Measurements from ENCODE around the gene MRPL2. TPM values are rescaled to one million over a fixed set of nuclear protein-coding genes. Genes with fewer than 3 reads are reported as not detected.
A peak's percentile ranks its signal among the peaks of the same experiment; 100 is the strongest.

Gene MRPL2
- total RNA-seq, 3 donors from 2014 or later: 17.9 to 32.1 (median 29.1) TPM

DNA sequence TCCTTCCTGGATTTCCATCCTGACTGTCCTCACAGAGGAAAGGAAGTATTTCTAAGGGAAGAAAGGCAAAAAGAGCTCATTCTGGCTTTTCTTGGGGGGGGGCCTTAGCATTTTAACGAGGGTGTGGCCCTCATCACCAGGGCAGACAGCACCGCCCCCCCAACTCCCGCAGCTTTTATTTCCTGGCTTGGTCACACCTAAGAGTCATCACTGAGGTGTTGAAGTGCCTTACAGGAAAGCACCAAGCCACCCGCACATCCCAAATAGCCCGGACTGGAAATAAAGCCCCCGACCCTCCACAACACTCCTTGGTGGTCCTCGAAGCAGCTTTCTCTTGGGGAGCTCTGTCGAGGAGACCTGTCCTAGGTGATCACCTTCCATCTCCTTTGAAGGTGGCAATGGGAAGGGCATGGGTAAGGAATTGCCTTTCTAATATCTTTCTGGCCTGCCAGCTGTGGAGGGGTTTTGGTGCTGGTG lies 18.1 kb upstream of the MRPL2 start:
- TF ChIP-seq, protein P1, sequence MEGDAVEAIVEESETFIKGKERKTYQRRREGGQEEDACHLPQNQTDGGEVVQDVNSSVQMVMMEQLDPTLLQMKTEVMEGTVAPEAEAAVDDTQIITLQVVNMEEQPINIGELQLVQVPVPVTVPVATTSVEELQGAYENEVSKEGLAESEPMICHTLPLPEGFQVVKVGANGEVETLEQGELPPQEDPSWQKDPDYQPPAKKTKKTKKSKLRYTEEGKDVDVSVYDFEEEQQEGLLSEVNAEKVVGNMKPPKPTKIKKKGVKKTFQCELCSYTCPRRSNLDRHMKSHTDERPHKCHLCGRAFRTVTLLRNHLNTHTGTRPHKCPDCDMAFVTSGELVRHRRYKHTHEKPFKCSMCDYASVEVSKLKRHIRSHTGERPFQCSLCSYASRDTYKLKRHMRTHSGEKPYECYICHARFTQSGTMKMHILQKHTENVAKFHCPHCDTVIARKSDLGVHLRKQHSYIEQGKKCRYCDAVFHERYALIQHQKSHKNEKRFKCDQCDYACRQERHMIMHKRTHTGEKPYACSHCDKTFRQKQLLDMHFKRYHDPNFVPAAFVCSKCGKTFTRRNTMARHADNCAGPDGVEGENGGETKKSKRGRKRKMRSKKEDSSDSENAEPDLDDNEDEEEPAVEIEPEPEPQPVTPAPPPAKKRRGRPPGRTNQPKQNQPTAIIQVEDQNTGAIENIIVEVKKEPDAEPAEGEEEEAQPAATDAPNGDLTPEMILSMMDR (IDR thresholded peaks at IDR 0.05): no peak
- TF ChIP-seq POLR2AphosphoS5 (IDR thresholded peaks at IDR 0.05) (no peak), POLR2A (IDR thresholded peaks at IDR 0.05) (no peak)
- Histone ChIP-seq H3K27me3 (no peaks in the 10 kb centered on the region), H3K4me3 (peak overlapping the region; percentile 50 to 88 (median 85)), H3K4me1 (peaks cover 0 to 3% of the 10 kb centered on the region in 2 donors), H3K9me3 (no peaks in the 10 kb centered on the region), H3K36me3 (no peaks in the 10 kb centered on the region), H3K27ac (peak overlapping the region; percentile 82 to 89)
- intact Hi-C loops (cut with DNase I; ENCODE audit: low total_unique reads): no loop called here
- no peak for DNase-seq (ENCODE audit: low spot score in 2 of 2)

DNA sequence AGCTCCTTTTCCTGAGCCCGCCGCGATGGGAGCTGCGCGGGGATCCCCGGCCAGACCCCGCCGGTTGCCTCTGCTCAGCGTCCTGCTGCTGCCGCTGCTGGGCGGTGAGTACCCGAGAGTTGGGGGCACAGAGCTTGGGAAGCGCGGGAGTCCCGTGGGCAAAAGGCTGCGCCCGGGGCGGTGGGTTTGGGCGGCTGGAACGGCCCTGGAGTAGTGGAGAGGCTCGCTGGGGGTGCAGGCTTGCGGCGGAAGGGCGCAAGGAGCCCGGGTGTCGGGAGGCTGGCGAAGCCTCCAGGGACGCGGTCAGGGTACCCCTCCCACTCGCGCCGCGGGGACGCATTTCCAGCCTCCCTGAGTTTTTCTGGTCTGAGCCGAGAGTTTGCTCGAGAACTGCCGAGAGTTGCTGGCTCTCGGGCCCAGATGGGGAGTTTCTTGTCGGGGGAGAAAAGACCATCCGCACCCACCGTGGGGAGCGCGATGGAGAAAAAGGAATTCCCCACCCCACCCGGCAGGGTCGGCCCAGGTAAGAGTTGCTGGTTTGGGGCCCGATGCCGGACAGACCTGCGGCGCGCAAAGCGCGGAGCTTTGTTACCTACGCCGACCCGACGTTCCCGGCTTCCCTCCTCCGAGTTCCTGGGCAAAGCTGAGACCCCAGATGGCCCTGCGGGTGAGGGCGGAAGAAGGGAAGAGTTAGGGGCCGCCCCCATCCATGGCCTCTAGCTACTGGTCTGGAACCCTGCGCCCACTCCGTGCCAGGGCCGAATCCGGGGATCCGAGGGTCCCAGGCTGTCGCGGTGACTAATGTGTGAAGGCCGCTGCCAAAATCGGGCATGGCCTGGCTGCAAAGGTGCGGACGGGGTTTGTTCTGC lies 17.5 kb upstream of the MRPL2 start:
- H3K9me3 ChIP-seq: no peaks in the 10 kb centered on the region
- no peaks in the 10 kb centered on the region for H3K36me3 ChIP-seq
- H3K27me3 ChIP-seq: no peaks in the 10 kb centered on the region
- TF ChIP-seq POLR2A (IDR thresholded peaks at IDR 0.05) (no peak), POLR2AphosphoS5 (IDR thresholded peaks at IDR 0.05) (no peak)
- TF ChIP-seq, protein P1 (IDR thresholded peaks at IDR 0.05): no peak
- peaks cover 0 to 3% of the 10 kb centered on the region in 2 donors for H3K4me1 ChIP-seq
- intact Hi-C loops (cut with DNase I; ENCODE audit: low total_unique reads): no loop called here
- peak overlapping the region; percentile 50 to 88 (median 85) for H3K4me3 ChIP-seq
- DNase-seq (ENCODE audit: low spot score in 2 of 2): peak; percentile 40 to 63
- peak overlapping the region; percentile 82 to 89 for H3K27ac ChIP-seq

DNA sequence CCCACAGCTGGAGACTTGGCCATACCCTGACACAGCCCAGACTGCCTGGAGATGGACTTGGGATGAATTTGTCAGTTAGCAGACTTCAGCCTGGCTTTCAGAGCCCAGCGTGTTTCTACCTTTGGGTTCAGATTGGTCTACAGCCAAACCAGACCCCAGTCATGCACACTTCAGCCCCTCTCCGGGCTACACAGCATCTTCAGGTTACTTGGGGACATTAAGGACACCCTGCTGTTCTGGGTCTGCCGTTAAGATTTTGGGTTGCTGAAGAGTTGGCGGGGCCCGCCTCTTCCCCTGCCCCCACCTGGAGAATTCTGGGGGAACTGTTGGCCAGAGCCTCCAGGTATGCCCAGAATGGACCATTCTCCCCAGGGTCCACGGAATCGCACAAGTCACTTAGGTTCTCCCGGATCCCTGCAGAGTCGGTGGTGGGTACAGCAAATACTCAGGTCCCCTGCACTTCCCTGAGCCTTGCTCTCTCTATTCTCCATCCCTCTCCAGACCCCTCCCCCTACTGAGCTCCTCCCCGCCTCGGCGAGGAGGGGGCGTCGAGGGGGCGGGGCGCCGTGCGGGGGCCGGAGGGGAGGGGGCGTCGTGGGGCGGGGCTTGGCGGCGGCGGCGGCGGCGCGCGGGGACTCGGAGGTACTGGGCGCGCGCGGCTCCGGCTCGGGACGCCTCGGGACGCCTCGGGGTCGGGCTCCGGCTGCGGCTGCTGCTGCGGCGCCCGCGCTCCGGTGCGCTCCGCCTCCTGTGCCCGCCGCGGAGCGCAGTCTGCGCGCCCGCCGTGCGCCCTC lies 16.6 kb upstream of the MRPL2 start, which contains the start of gene PTK7:
Gene PTK7, plus strand, starts transcription at position 645 of the 794 bp plus-strand sequence. CDS start 175 bp downstream, outside the sequence.
- TF ChIP-seq POLR2A (IDR thresholded peaks at IDR 0.05) (no peak), POLR2AphosphoS5 (IDR thresholded peaks at IDR 0.05) (no peak)
- TF ChIP-seq, protein P1 (IDR thresholded peaks at IDR 0.05): no peak
- peak; percentile 56 to 65 for DNase-seq (ENCODE audit: low spot score in 2 of 2)
- Histone ChIP-seq H3K4me3 (peak within 1 kb of the TSS; percentile 50 to 88 (median 85)), H3K36me3 (no peaks in the 10 kb centered on the region), H3K27ac (peak within 1 kb of the TSS; percentile 82 to 89), H3K9me3 (no peaks in the 10 kb centered on the region), H3K4me1 (peaks cover 0 to 3% of the 10 kb centered on the region in 2 donors), H3K27me3 (no peaks in the 10 kb centered on the region)
- intact Hi-C loops (cut with DNase I; ENCODE audit: low total_unique reads): no loop called here

DNA sequence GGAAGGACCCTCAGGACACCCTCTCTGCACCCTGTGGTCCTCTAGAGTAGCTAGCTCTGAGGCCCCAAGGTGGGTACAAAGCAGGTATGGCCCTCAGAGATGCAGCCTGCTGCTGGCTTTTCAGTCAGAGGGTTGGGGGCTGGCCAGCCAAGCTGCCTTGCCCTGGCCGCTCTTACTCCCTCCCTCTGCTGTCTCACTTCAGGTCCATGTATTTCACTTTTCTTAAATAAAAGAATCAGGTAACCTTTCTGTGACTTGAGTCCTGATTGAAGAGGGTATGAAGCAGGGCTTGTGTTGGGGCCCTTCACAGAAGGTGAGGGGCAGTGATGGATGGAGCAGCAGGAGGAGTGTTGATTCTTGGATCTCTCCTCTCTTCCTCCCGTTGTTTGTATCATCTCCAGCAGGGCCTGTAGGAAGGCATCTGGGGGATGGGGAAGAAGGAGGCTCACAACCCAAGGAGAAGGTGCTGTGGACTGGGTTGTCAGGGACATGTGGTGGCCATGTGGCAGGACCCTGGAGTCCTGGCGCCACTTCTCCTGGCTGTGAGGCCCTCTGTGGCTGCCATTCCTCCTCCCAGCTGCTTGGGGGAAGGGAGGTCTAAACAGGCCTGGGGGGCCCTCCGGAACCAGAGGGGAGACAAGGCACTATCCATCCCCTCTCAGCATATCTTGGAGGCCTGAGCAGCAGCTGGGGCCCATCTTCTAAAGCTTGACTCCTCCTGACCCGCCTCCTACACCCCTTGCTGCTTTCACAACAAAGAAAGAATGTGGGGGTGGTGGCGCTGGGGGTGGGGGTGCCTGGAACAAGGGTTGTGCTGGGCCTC lies 15.8 kb upstream of the MRPL2 start:
- Histone ChIP-seq H3K36me3 (no peaks in the 10 kb centered on the region), H3K27ac (peak overlapping the region; percentile 82 to 89), H3K4me3 (peak overlapping the region in 2 of 3 donors; percentile 85 to 88), H3K4me1 (peaks cover 0 to 3% of the 10 kb centered on the region in 2 donors), H3K27me3 (no peaks in the 10 kb centered on the region), H3K9me3 (no peaks in the 10 kb centered on the region)
- TF ChIP-seq, protein P1 (IDR thresholded peaks at IDR 0.05): no peak
- TF ChIP-seq POLR2A (IDR thresholded peaks at IDR 0.05) (no peak), POLR2AphosphoS5 (IDR thresholded peaks at IDR 0.05) (no peak)
- no peak for DNase-seq (ENCODE audit: low spot score in 2 of 2)
- intact Hi-C loops (cut with DNase I; ENCODE audit: low total_unique reads): no loop called here

Data from breast epithelium (tissue), 4 donors.